ENCODE measurements around the gene SPINT1. TPM values are rescaled to one million over a fixed set of nuclear protein-coding genes. Genes with fewer than 3 reads are reported as not detected.
A peak's percentile ranks its signal among the peaks of the same experiment; 100 is the strongest.
"Not testable (repeated sequence)": the region's sequence is repeated elsewhere in the genome, so short reads cannot be mapped to it uniquely, and the experiment has no call there.

SPINT1 gene
- total RNA-seq, 1 donor from 2014 or later = 96.8 TPM

DNA sequence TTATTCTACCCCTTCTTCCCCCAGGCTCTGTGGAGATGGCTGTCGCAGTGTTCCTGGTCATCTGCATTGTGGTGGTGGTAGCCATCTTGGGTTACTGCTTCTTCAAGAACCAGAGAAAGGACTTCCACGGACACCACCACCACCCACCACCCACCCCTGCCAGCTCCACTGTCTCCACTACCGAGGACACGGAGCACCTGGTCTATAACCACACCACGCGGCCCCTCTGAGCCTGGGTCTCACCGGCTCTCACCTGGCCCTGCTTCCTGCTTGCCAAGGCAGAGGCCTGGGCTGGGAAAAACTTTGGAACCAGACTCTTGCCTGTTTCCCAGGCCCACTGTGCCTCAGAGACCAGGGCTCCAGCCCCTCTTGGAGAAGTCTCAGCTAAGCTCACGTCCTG is 12.9 kb downstream of the SPINT1 start:
- no peak for DNase-seq
- TF ChIP-seq, protein P1, sequence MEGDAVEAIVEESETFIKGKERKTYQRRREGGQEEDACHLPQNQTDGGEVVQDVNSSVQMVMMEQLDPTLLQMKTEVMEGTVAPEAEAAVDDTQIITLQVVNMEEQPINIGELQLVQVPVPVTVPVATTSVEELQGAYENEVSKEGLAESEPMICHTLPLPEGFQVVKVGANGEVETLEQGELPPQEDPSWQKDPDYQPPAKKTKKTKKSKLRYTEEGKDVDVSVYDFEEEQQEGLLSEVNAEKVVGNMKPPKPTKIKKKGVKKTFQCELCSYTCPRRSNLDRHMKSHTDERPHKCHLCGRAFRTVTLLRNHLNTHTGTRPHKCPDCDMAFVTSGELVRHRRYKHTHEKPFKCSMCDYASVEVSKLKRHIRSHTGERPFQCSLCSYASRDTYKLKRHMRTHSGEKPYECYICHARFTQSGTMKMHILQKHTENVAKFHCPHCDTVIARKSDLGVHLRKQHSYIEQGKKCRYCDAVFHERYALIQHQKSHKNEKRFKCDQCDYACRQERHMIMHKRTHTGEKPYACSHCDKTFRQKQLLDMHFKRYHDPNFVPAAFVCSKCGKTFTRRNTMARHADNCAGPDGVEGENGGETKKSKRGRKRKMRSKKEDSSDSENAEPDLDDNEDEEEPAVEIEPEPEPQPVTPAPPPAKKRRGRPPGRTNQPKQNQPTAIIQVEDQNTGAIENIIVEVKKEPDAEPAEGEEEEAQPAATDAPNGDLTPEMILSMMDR (IDR thresholded peaks at IDR 0.05) = no peak
- no peaks in the 10 kb centered on the region for H3K4me1 ChIP-seq
- no peak for ATAC-seq
- no peaks in the 10 kb centered on the region for H3K9me3 ChIP-seq
- no peaks in the 10 kb centered on the region for H3K27me3 ChIP-seq
- intact Hi-C loops (cut with DNase I) = no loop called here
- H3K36me3 ChIP-seq = peaks cover 34% of the 10 kb centered on the region
- H3K27ac ChIP-seq = no peak overlapping the region
- no peak overlapping the region for H3K4me3 ChIP-seq

DNA sequence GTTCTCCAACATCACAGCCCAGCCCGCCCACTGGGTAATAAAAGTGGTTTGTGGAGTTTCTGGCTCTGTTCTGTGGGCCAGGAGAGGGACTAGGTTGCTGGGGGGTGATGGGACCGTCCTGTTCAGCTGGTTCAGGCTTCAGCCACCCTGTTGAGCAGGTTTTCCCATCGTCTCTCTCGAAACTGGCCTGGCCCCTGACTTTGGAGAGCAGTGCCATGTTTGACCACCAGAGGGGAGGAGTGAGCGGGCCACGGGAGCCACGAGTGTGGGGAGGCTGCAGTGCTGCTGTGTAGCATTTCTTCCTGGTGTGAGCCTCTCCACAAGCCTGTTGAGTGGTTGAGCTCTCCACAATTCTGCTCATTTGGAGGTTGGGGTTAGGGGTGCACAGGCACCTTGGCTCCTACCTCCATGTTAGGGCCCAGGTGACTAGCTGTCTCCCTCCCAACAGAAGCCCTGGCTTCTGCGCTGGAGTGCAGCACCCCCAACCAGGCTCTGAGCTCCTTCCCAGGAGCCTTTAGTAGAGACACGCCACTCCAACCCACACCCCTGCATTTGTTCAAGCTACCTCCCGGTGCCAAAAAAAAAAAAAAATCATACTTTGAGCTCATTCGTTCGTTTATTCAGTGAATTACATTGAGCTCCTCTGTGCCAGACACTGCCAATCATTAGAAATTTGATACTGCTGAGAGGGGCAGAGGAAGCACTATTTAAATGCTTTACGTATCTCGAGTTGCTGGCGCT is 13.9 kb downstream of the SPINT1 start:
- intact Hi-C loops (cut with DNase I) = no loop called here
- Histone ChIP-seq H3K36me3 (peaks cover 34% of the 10 kb centered on the region), H3K9me3 (no peaks in the 10 kb centered on the region), H3K4me1 (no peaks in the 10 kb centered on the region), H3K27ac (no peak overlapping the region), H3K27me3 (no peaks in the 10 kb centered on the region), H3K4me3 (no peak overlapping the region)
- ATAC-seq (peak; percentile 95), DNase-seq (peak; percentile 89)
- TF ChIP-seq, protein P1 (IDR thresholded peaks at IDR 0.05) = peak; percentile 91

DNA sequence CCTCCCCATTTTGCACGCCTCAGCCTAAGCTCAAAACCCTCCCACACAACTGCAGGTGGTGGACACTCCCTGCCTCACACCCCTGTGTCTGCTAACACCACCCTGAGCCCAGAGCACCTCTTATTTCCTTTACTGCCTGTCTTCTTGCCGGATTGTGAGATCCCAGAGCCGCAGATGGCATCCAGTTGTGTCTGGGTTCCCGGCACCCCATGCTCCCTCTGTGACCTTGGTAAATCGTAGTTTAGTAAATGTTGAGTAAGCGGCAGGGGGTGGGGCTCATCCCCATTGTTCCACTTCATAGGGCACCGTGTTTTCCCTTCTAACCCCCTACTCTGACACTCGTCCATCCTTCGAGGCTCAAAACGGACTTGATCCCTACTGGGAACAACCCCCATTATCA is 14.9 kb downstream of the SPINT1 start:
- H3K27ac ChIP-seq = no peak overlapping the region
- no peak for DNase-seq
- ATAC-seq = no peak
- H3K27me3 ChIP-seq = no peaks in the 10 kb centered on the region
- peaks cover 27% of the 10 kb centered on the region for H3K36me3 ChIP-seq
- H3K4me3 ChIP-seq = no peak overlapping the region
- H3K9me3 ChIP-seq = no peaks in the 10 kb centered on the region
- intact Hi-C loops (cut with DNase I) = no loop called here
- no peaks in the 10 kb centered on the region for H3K4me1 ChIP-seq
- TF ChIP-seq, protein P1 (IDR thresholded peaks at IDR 0.05) = no peak

DNA sequence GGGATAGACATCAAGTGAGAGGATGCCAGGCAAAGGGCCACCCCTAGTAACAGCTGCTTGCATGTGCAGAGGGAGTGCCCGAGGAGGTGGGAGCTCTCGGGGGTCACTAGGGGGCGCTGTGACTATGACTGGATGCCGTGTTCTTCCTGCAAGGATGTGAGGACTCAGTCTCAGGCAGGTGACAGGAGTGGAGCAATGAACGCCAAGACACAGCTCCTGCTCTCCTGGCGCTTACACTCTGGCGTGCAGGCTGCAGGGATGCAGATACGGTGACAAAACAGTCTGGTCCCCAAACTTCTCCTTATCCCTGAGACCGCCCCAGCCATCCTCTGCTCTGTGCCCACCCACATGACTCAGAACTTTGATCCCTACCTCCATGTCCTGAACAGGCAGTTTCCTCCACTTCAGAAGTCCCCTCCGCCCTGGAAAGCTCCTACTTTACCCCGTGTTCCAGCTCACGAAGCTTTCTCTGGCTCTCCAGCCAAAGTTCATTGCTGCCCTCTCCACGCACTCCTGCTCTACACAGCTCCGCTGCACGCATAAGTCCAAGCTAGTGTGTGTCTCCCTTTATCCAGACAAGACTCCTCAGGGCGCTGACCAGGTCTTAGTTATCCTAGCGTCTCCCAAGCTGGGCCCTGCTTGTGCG is 15.5 kb downstream of the SPINT1 start:
- Histone ChIP-seq H3K4me3 (no peak overlapping the region), H3K4me1 (no peaks in the 10 kb centered on the region), H3K9me3 (no peaks in the 10 kb centered on the region), H3K27me3 (peaks cover 3% of the 10 kb centered on the region), H3K27ac (no peak overlapping the region), H3K36me3 (peaks cover 21% of the 10 kb centered on the region)
- intact Hi-C loops (cut with DNase I) = no loop called here
- ATAC-seq (peak; percentile 83), DNase-seq (peak; percentile 88)
- TF ChIP-seq, protein P1 (IDR thresholded peaks at IDR 0.05) = peak; percentile 76

DNA sequence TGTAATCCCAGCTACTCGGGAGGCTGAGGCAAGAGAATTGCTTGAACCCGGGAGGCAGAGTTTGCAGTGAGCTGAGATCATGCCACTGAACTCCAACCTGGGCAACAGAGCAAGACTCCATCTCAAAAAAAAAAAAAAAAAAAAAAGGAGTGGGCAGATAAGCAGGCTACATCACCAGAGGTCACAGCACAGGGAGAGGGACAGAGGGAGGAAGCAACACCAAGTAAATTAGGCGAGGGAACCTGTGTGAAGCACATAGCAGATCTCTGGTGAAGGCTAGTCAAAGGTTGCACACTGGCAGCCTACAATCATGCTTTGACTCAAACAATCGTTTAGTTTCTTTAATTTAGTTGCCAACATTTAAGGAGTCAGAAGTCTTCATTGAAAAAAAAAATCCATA is 17.3 kb downstream of the SPINT1 start:
- intact Hi-C loops (cut with DNase I); ATAC-seq; DNase-seq; H3K4me1 ChIP-seq; H3K27ac ChIP-seq; H3K4me3 ChIP-seq; H3K9me3 ChIP-seq; H3K36me3 ChIP-seq; H3K27me3 ChIP-seq: not testable (repeated sequence)

DNA sequence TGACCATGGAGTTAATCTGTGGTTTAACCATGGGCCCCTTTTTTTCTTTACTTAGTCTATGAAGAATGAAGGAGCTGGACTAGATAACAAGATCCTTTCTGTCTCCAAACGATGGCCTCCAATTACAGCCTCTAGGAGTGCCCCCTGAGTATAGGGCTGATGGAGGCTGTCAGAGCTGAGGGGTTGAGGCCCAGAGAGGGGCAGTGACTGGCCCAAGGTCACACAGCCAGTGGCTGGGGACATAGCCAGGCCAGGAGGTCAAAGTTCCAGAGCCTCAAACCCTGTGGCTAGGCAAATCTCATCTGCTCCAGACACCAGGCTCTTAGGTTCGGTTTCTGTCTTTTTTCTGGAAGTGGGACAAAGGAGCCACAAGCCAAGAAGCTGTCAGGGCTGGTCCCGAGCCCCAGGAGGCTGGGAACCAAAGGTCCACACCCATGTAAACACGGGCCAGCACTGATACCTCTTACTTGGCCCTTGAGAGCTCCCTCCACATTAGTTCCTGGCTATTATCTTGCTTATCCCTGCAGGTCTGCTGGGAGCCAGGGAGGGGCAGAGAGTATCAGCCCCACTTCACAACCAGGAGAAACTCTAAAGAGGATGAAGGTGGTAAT is 19.9 kb downstream of the SPINT1 start:
- H3K27ac ChIP-seq = no peak overlapping the region
- H3K36me3 ChIP-seq = no peaks in the 10 kb centered on the region
- peaks cover 3% of the 10 kb centered on the region for H3K27me3 ChIP-seq
- no peak for DNase-seq
- H3K4me3 ChIP-seq = no peak overlapping the region
- intact Hi-C loops (cut with DNase I) = no loop called here
- H3K9me3 ChIP-seq = no peaks in the 10 kb centered on the region
- no peak for ATAC-seq
- TF ChIP-seq, protein P1 (IDR thresholded peaks at IDR 0.05) = no peak
- no peaks in the 10 kb centered on the region for H3K4me1 ChIP-seq
